PC-9 (cell line): Measurements from ENCODE around the gene DIAPH3.

Experiments used
- CTCF ChIP-seq: fragments of 200-600 bp; sonication (generic); conservative IDR thresholded peaks from 2 replicates; pipeline ENCODE4 v1.6.1; 2017; ENCODE audit warnings: mixed run types, antibody characterized with exemption, mild to moderate bottlenecking, moderate library complexity
- EZH2 ChIP-seq: fragments of 200-600 bp; sonication (generic); IDR thresholded peaks from 2 replicates; pipeline ENCODE4 v1.8.0; 2017; ENCODE audit warnings: antibody characterized with exemption, low read depth

- TF ChIP-seq CTCF (no peak), EZH2 (no peak)
These were observed 522.5 kb downstream of the DIAPH3 start for GRCh38 chr13:59641261-59641660.
